ENCODE data around the gene FHOD1. TPM values are rescaled to one million over a fixed set of nuclear protein-coding genes. Genes with fewer than 3 reads are reported as not detected.

Gene FHOD1
- total RNA-seq, 2 donors from 2014 or later = 5.3 to 11.6 TPM

- H3K27ac ChIP-seq = no peak overlapping the region
- no peak for TF ChIP-seq CTCF (IDR thresholded peaks at IDR 0.05)
- H3K27me3 ChIP-seq = no peaks in the 10 kb centered on the region
- H3K9me3 ChIP-seq = no peaks in the 10 kb centered on the region
- peaks cover 86% of the 10 kb centered on the region for H3K36me3 ChIP-seq
- DNase-seq (ENCODE audit: low spot score) = no peak
- peaks cover 0 to 13% of the 10 kb centered on the region in 2 donors for H3K4me1 ChIP-seq
- H3K4me3 ChIP-seq = no peak overlapping the region
Observed at GRCh38 chr16:67235816-67236562, 11.3 kb downstream of the FHOD1 start.

GRCh38 chr16:67234180-67234597, 13.1 kb downstream of the FHOD1 start:
- DNase-seq (ENCODE audit: low spot score) = no peak
- no peaks in the 10 kb centered on the region for H3K27me3 ChIP-seq
- H3K27ac ChIP-seq = no peak overlapping the region
- H3K9me3 ChIP-seq = no peaks in the 10 kb centered on the region
- H3K4me1 ChIP-seq = no peaks in the 10 kb centered on the region
- H3K36me3 ChIP-seq = peaks cover 97% of the 10 kb centered on the region
- H3K4me3 ChIP-seq = no peak overlapping the region
- no peak for TF ChIP-seq CTCF (IDR thresholded peaks at IDR 0.05)

- peaks cover 97% of the 10 kb centered on the region for H3K36me3 ChIP-seq
- no peak overlapping the region for H3K27ac ChIP-seq
- no peak for TF ChIP-seq CTCF (IDR thresholded peaks at IDR 0.05)
Observed at GRCh38 chr16:67233596-67233995, 13.7 kb downstream of the FHOD1 start.

GRCh38 chr16:67230809-67231660, 16.2 kb downstream of the FHOD1 start:
- H3K9me3 ChIP-seq = no peaks in the 10 kb centered on the region
- peaks cover 77% of the 10 kb centered on the region for H3K36me3 ChIP-seq
- peaks cover 0 to 15% of the 10 kb centered on the region in 2 donors for H3K4me1 ChIP-seq
- H3K27me3 ChIP-seq = no peaks in the 10 kb centered on the region
- no peak overlapping the region for H3K4me3 ChIP-seq
- no peak for TF ChIP-seq CTCF (IDR thresholded peaks at IDR 0.05)
- DNase-seq (ENCODE audit: low spot score) = no peak
- no peak overlapping the region for H3K27ac ChIP-seq

More at GRCh38 chr16:67233596-67233995, 13.7 kb downstream of the FHOD1 start:
- no peaks in the 10 kb centered on the region for H3K27me3 ChIP-seq
- H3K4me3 ChIP-seq = no peak overlapping the region
- no peaks in the 10 kb centered on the region for H3K9me3 ChIP-seq
- H3K4me1 ChIP-seq = no peaks in the 10 kb centered on the region
- no peak for DNase-seq (ENCODE audit: low spot score)

- DNase-seq (ENCODE audit: low spot score) = no peak
- Histone ChIP-seq H3K27ac (no peak overlapping the region), H3K9me3 (no peaks in the 10 kb centered on the region), H3K4me3 (no peak overlapping the region), H3K36me3 (peaks cover 69% of the 10 kb centered on the region), H3K4me1 (peaks cover 0 to 19% of the 10 kb centered on the region in 2 donors), H3K27me3 (no peaks in the 10 kb centered on the region)
- TF ChIP-seq CTCF (IDR thresholded peaks at IDR 0.05) = no peak
Observed at GRCh38 chr16:67229906-67230808, 17.1 kb downstream of the FHOD1 start.
